Ovary (tissue), 9 donors: ENCODE data around the gene ITPRID2. TPM values are rescaled to one million over a fixed set of nuclear protein-coding genes. Genes with fewer than 3 reads are reported as not detected.

Experiments
- DNase-seq, 5 donors: peaks; one replicate each; pipeline ENCODE4 v3.0.0-alpha.2; 2019 to 2020
- H3K27ac ChIP-seq, 2 donors: fragments of 200-600 bp; one replicate each; pipeline versions ENCODE4 v1.5.1 to v1.8.0; 2019 to 2022
- H3K27me3 ChIP-seq: fragments of 200-600 bp; one replicate; pipeline ENCODE4 v1.8.0; 2022
- H3K36me3 ChIP-seq: fragments of 200-600 bp; sonication (generic); one replicate; pipeline ENCODE4 v1.5.1; 2019
- H3K4me1 ChIP-seq: one replicate; pipeline ENCODE4 v1.8.1; 2013; ENCODE audit warnings: mild to moderate bottlenecking, moderate library complexity; ENCODE audit not compliant: insufficient read depth
- H3K4me3 ChIP-seq: fragments of 200-600 bp; sonication (generic); one replicate; pipeline ENCODE4 v1.5.1; 2017
- H3K9me3 ChIP-seq, 2 donors: fragments of 200-600 bp in 1 of 2; sonication (generic) in 1 of 2; one replicate each; pipeline versions ENCODE4 v1.5.1 to v1.8.1; 2013 to 2019; ENCODE audit warnings: mild to moderate bottlenecking in 1 of 2, moderate library complexity in 1 of 2
- CTCF ChIP-seq, 3 donors: fragments of 450-650 bp in 2 of 3; fragments of 200-600 bp in 1 of 3; IDR thresholded peaks; one replicate each; pipeline versions ENCODE4 v1.5.1 to v1.8.0; 2016 to 2022; ENCODE audit warnings: antibody characterized with exemption in 3 of 3, mild to moderate bottlenecking in 1 of 3
- EP300 ChIP-seq: sonication (generic); formaldehyde crosslinking; IDR thresholded peaks from one replicate; pipeline ENCODE4 v1.6.1; 2017; ENCODE audit warnings: antibody characterized with exemption
- POLR2A ChIP-seq: fragments of 450-650 bp; IDR thresholded peaks from one replicate; pipeline ENCODE4 v1.6.1; 2017; ENCODE audit warnings: antibody characterized with exemption, mild to moderate bottlenecking, moderate library complexity
- WGBS, 3 donors: extraction: QIAGEN DNeasy Blood & Tissue Kit in 1 of 3; methylation state at CpG; one replicate each; pipeline versions ENCODE4 v1.1.5 to v1.1.7; 2013 to 2017; 5-methylcytosine and 5-hydroxymethylcytosine counted together
- intact Hi-C, 4 donors: fragments of 100-400 bp; cut with DNase I; formaldehyde crosslinking; loops; one replicate each; pipeline versions ENCODE4 v1.11.0 to v1.15.1; 2022 to 2023
- polyA plus RNA-seq, 2 donors: library from polyadenylated mRNA; stranded (reverse); fragments of 200-250 nt in 1 of 2; fragments of 350-450 nt in 1 of 2; fragmentation: Illumina TruSeq in 1 of 2; extraction: RNeasy Lipid Tissue Mini Kit (QIAGEN cat#74804) in 1 of 2; gene quantifications; one replicate each; pipeline ENCODE4 v1.2.3, GENCODE V29; 2013 to 2014
- total RNA-seq, 7 donors: library from RNA; depleted of rRNA in 2 of 7; stranded (reverse); fragments of >200 nt in 2 of 7; fragmentation: NEBNext Ultra II Directional in 3 of 7; extraction: Animal tissue kit (Norgen Biotek cat#: 25700) in 3 of 7; gene quantifications; one replicate each; pipeline versions ENCODE4 v1.1.0 to v1.2.4, GENCODE V29; 2016 to 2023
- donor health status: DM: no; HTN: no; CAD: no; lungs with moderate emphysema.
- donor health status: DM: no; HTN: no; CAD: no.
- donor health status: Bipolar disorder and iron deficiency.
- donor health status: DM: yes; HTN: yes; CAD: no.
- donor health status: DM: no; HTN: no; CAD: no.
- donor health status: DM: yes; HTN: yes; CAD: no.

The ITPRID2 gene
- total and polyA plus RNA-seq, 9 donors: 25.2 to 66.2 (median 48.6) TPM

GRCh38 chr2:181887045-181887444, 4.5 kb upstream of the ITPRID2 start:
- Histone ChIP-seq H3K27me3 (no peaks in the 10 kb centered on the region), H3K9me3 (no peaks in the 10 kb centered on the region), H3K27ac (no peak overlapping the region), H3K36me3 (no peaks in the 10 kb centered on the region), H3K4me1 (no peaks in the 10 kb centered on the region), H3K4me3 (no peak overlapping the region)
- 61 to 74% (median 67%) methylated on average over 2 of the region's 2 CpGs for WGBS, 3 donors
- no peak for DNase-seq
- intact Hi-C loops: no loop called here
- TF ChIP-seq CTCF (IDR thresholded peaks at IDR 0.05) (no peak), POLR2A (no peak)

GRCh38 chr2:181889776-181890175, 1.8 kb upstream of the ITPRID2 start:
- Histone ChIP-seq H3K36me3 (no peaks in the 10 kb centered on the region), H3K4me1 (peaks cover 1% of the 10 kb centered on the region), H3K27ac (no peak overlapping the region), H3K9me3 (no peaks in the 10 kb centered on the region), H3K27me3 (no peaks in the 10 kb centered on the region), H3K4me3 (no peak overlapping the region)
- no peak for DNase-seq
- intact Hi-C loops: no loop called here
- TF ChIP-seq CTCF (IDR thresholded peaks at IDR 0.05): no peak
- TF ChIP-seq EP300: no peak
- no peak for TF ChIP-seq POLR2A

- Histone ChIP-seq H3K36me3 (no peaks in the 10 kb centered on the region), H3K9me3 (no peaks in the 10 kb centered on the region), H3K27ac (no peak overlapping the region), H3K4me1 (peaks cover 1% of the 10 kb centered on the region), H3K27me3 (no peaks in the 10 kb centered on the region), H3K4me3 (no peak overlapping the region)
- whole genome bisulfite sequencing, 3 donors: 55 to 58% (median 56%) methylated on average over 2 of the region's 2 CpGs
- TF ChIP-seq EP300: no peak
- TF ChIP-seq POLR2A: no peak
- TF ChIP-seq CTCF (IDR thresholded peaks at IDR 0.05): no peak
- no peak for DNase-seq
- intact Hi-C loops: no loop called here
These were observed 1.3 kb upstream of the ITPRID2 start for GRCh38 chr2:181890271-181890670.

GRCh38 chr2:181891966-181892798, 652 bp downstream of the ITPRID2 start:
- Histone ChIP-seq H3K4me1 (peaks cover 1% of the 10 kb centered on the region), H3K9me3 (no peaks in the 10 kb centered on the region), H3K27me3 (no peaks in the 10 kb centered on the region), H3K36me3 (no peaks in the 10 kb centered on the region), H3K27ac (peak overlapping the region; percentile 70 to 75), H3K4me3 (peak overlapping the region; percentile 74)
- 0% methylated on average over 63 to 83 of the region's 83 CpGs for WGBS, 3 donors
- TF ChIP-seq POLR2A (peak; percentile 35), CTCF (IDR thresholded peaks at IDR 0.05) (no peak), EP300 (no peak)
- intact Hi-C loops: no loop called here
- peak; percentile 58 to 80 (median 68) for DNase-seq
